ENCODE results near the gene SLC38A4. TPM values are rescaled to one million over a fixed set of nuclear protein-coding genes. Genes with fewer than 3 reads are reported as not detected.
A peak's percentile ranks its signal among the peaks of the same experiment; 100 is the strongest.

The SLC38A4 gene
- total and polyA plus RNA-seq, 4 experiments from 2014 or later = not detected

- intact Hi-C loops (cut with micrococcal nuclease) = no loop called here
- Mint-ChIP-seq H3K4me3 (no peak overlapping the region), H3K27me3 (peaks cover 38 to 44% of the 10 kb centered on the region in 2 donors), H3K36me3 (no peaks in the 10 kb centered on the region), H3K4me1 (peaks cover 5 to 13% (median 9%) of the 10 kb centered on the region in 4 donors), H3K9me3 (no peaks in the 10 kb centered on the region), H3K27ac (no peak overlapping the region)
- Histone ChIP-seq H3K27me3 (ENCODE audit: insufficient read depth, low read length) (peaks cover 20% of the 10 kb centered on the region), H3K36me3 (ENCODE audit: insufficient read depth, low read length) (no peaks in the 10 kb centered on the region), H3K4me1 (ENCODE audit: insufficient read depth, low read length) (peaks cover 11% of the 10 kb centered on the region), H3K4me3 (ENCODE audit: low read length in 2 of 2) (no peak overlapping the region), H3K9me3 (ENCODE audit: control insufficient read depth in 1 of 2, low read length in 2 of 2) (no peaks in the 10 kb centered on the region), H3K27ac (ENCODE audit: low read depth, low read length) (no peak overlapping the region)
- DNase-seq = no peak
- ChIA-PET CTCF (ENCODE audit: partially characterized antibody) (no interaction called here), POLR2A (ENCODE audit: partially characterized antibody) (no interaction called here)
These were observed 10.0 kb upstream of the SLC38A4 start for GRCh38 chr12:46835785-46836184.

- peaks cover 0 to 2% (median 0%) of the 10 kb centered on the region in 8 donors for H3K9me3 Mint-ChIP-seq
- H3K27ac ChIP-seq (ENCODE audit: low read depth, low read length) = no peak overlapping the region
- H3K27ac Mint-ChIP-seq = no peak overlapping the region
- peaks cover 46 to 53% of the 10 kb centered on the region in 2 donors for H3K27me3 Mint-ChIP-seq
- DNase-seq = no peak
- H3K4me3 ChIP-seq (ENCODE audit: low read length in 2 of 2) = no peak overlapping the region
- no peaks in the 10 kb centered on the region for H3K36me3 Mint-ChIP-seq
- H3K9me3 ChIP-seq (ENCODE audit: control insufficient read depth in 1 of 2, low read length in 2 of 2) = no peaks in the 10 kb centered on the region
- H3K27me3 ChIP-seq (ENCODE audit: insufficient read depth, low read length) = peaks cover 34% of the 10 kb centered on the region
- CTCF ChIA-PET (ENCODE audit: partially characterized antibody) = no interaction called here
- H3K36me3 ChIP-seq (ENCODE audit: insufficient read depth, low read length) = no peaks in the 10 kb centered on the region
- peaks cover 5 to 13% (median 10%) of the 10 kb centered on the region in 4 donors for H3K4me1 Mint-ChIP-seq
- POLR2A ChIA-PET (ENCODE audit: partially characterized antibody) = no interaction called here
- intact Hi-C loops (cut with micrococcal nuclease) = no loop called here
- H3K4me1 ChIP-seq (ENCODE audit: insufficient read depth, low read length) = peaks cover 11% of the 10 kb centered on the region
- peak overlapping the region in 2 of 8 donors; percentile 8 to 63 for H3K4me3 Mint-ChIP-seq
These were observed 6.4 kb upstream of the SLC38A4 start for GRCh38 chr12:46832130-46832704.

- Histone ChIP-seq H3K36me3 (ENCODE audit: insufficient read depth, low read length) (no peaks in the 10 kb centered on the region), H3K27me3 (ENCODE audit: insufficient read depth, low read length) (peaks cover 34% of the 10 kb centered on the region), H3K4me3 (ENCODE audit: low read length in 2 of 2) (no peak overlapping the region), H3K27ac (ENCODE audit: low read depth, low read length) (no peak overlapping the region), H3K9me3 (ENCODE audit: control insufficient read depth in 1 of 2, low read length in 2 of 2) (no peaks in the 10 kb centered on the region), H3K4me1 (ENCODE audit: insufficient read depth, low read length) (peaks cover 11% of the 10 kb centered on the region)
- CTCF ChIA-PET (ENCODE audit: partially characterized antibody) = no interaction called here
- peak overlapping the region in 4 of 8 donors; percentile 8 to 63 (median 55) for H3K4me3 Mint-ChIP-seq
- intact Hi-C loops (cut with micrococcal nuclease) = no loop called here
- no peak overlapping the region for H3K27ac Mint-ChIP-seq
- peaks cover 45 to 54% of the 10 kb centered on the region in 2 donors for H3K27me3 Mint-ChIP-seq
- POLR2A ChIA-PET (ENCODE audit: partially characterized antibody) = no interaction called here
- DNase-seq = no peak
- H3K4me1 Mint-ChIP-seq = peaks cover 5 to 13% (median 10%) of the 10 kb centered on the region in 4 donors
- H3K9me3 Mint-ChIP-seq = peaks cover 0 to 2% (median 0%) of the 10 kb centered on the region in 8 donors
- H3K36me3 Mint-ChIP-seq = no peaks in the 10 kb centered on the region
These were observed 5.7 kb upstream of the SLC38A4 start for GRCh38 chr12:46831335-46832129.

GRCh38 chr12:46830731-46831334 lies 5.0 kb upstream of the SLC38A4 start:
- H3K9me3 Mint-ChIP-seq = peaks cover 0 to 2% (median 0%) of the 10 kb centered on the region in 8 donors

GRCh38 chr12:46824709-46825108 lies 1.1 kb downstream of the SLC38A4 start:
- ChIA-PET POLR2A (ENCODE audit: partially characterized antibody) (no interaction called here), CTCF (ENCODE audit: partially characterized antibody) (no interaction called here)
- Mint-ChIP-seq H3K9me3 (peaks cover 0 to 8% (median 0%) of the 10 kb centered on the region in 8 donors), H3K36me3 (no peaks in the 10 kb centered on the region), H3K4me1 (no peaks in the 10 kb centered on the region), H3K27me3 (peaks cover 26 to 37% of the 10 kb centered on the region in 2 donors), H3K27ac (no peak overlapping the region), H3K4me3 (no peak overlapping the region)
- intact Hi-C loops (cut with micrococcal nuclease) = no loop called here
- peaks cover 3% of the 10 kb centered on the region for H3K27me3 ChIP-seq (ENCODE audit: insufficient read depth, low read length)
- no peaks in the 10 kb centered on the region for H3K36me3 ChIP-seq (ENCODE audit: insufficient read depth, low read length)
- H3K4me3 ChIP-seq (ENCODE audit: low read length in 2 of 2) = no peak overlapping the region
- H3K27ac ChIP-seq (ENCODE audit: low read depth, low read length) = no peak overlapping the region
- H3K9me3 ChIP-seq (ENCODE audit: control insufficient read depth in 1 of 2, low read length in 2 of 2) = no peaks in the 10 kb centered on the region
- DNase-seq = no peak
- no peaks in the 10 kb centered on the region for H3K4me1 ChIP-seq (ENCODE audit: insufficient read depth, low read length)

More at GRCh38 chr12:46830731-46831334, 5.0 kb upstream of the SLC38A4 start:
- no peaks in the 10 kb centered on the region for H3K36me3 ChIP-seq (ENCODE audit: insufficient read depth, low read length)
- Mint-ChIP-seq H3K36me3 (no peaks in the 10 kb centered on the region), H3K4me3 (peak overlapping the region in 4 of 8 donors; percentile 15 to 61 (median 38)), H3K27ac (no peak overlapping the region), H3K27me3 (peaks cover 51 to 56% of the 10 kb centered on the region in 2 donors), H3K4me1 (peaks cover 5 to 13% (median 10%) of the 10 kb centered on the region in 4 donors)
- DNase-seq = no peak
- H3K27ac ChIP-seq (ENCODE audit: low read depth, low read length) = no peak overlapping the region
- ChIA-PET CTCF (ENCODE audit: partially characterized antibody) (no interaction called here), POLR2A (ENCODE audit: partially characterized antibody) (no interaction called here)
- peaks cover 11% of the 10 kb centered on the region for H3K4me1 ChIP-seq (ENCODE audit: insufficient read depth, low read length)
- intact Hi-C loops (cut with micrococcal nuclease) = no loop called here
- H3K27me3 ChIP-seq (ENCODE audit: insufficient read depth, low read length) = peaks cover 34% of the 10 kb centered on the region
- H3K9me3 ChIP-seq (ENCODE audit: control insufficient read depth in 1 of 2, low read length in 2 of 2) = no peaks in the 10 kb centered on the region
- no peak overlapping the region for H3K4me3 ChIP-seq (ENCODE audit: low read length in 2 of 2)

- POLR2A ChIA-PET (ENCODE audit: partially characterized antibody) = no interaction called here
- H3K36me3 ChIP-seq (ENCODE audit: insufficient read depth, low read length) = no peaks in the 10 kb centered on the region
- Mint-ChIP-seq H3K4me3 (no peak overlapping the region), H3K36me3 (no peaks in the 10 kb centered on the region), H3K27ac (no peak overlapping the region), H3K9me3 (peaks cover 0 to 7% (median 0%) of the 10 kb centered on the region in 8 donors), H3K4me1 (no peaks in the 10 kb centered on the region), H3K27me3 (peaks cover 5 to 10% of the 10 kb centered on the region in 2 donors)
- no peak overlapping the region for H3K27ac ChIP-seq (ENCODE audit: low read depth, low read length)
- DNase-seq = no peak
- no peaks in the 10 kb centered on the region for H3K4me1 ChIP-seq (ENCODE audit: insufficient read depth, low read length)
- H3K9me3 ChIP-seq (ENCODE audit: control insufficient read depth in 1 of 2, low read length in 2 of 2) = no peaks in the 10 kb centered on the region
- H3K4me3 ChIP-seq (ENCODE audit: low read length in 2 of 2) = no peak overlapping the region
- CTCF ChIA-PET (ENCODE audit: partially characterized antibody) = no interaction called here
- intact Hi-C loops (cut with micrococcal nuclease) = no loop called here
- H3K27me3 ChIP-seq (ENCODE audit: insufficient read depth, low read length) = no peaks in the 10 kb centered on the region
These were observed 7.2 kb downstream of the SLC38A4 start for GRCh38 chr12:46818642-46819041.

GRCh38 chr12:46815809-46816208 lies 10.0 kb downstream of the SLC38A4 start:
- no peak for DNase-seq
- H3K27ac ChIP-seq (ENCODE audit: low read depth, low read length) = no peak overlapping the region
- H3K4me3 ChIP-seq (ENCODE audit: low read length in 2 of 2) = no peak overlapping the region
- no peaks in the 10 kb centered on the region for H3K9me3 Mint-ChIP-seq
- no peaks in the 10 kb centered on the region for H3K9me3 ChIP-seq (ENCODE audit: control insufficient read depth in 1 of 2, low read length in 2 of 2)
- H3K4me1 Mint-ChIP-seq = peaks cover 5 to 7% (median 5%) of the 10 kb centered on the region in 4 donors
- CTCF ChIA-PET (ENCODE audit: partially characterized antibody) = no interaction called here
- H3K27me3 ChIP-seq (ENCODE audit: insufficient read depth, low read length) = no peaks in the 10 kb centered on the region
- H3K27ac Mint-ChIP-seq = no peak overlapping the region
- no peaks in the 10 kb centered on the region for H3K4me1 ChIP-seq (ENCODE audit: insufficient read depth, low read length)
- H3K36me3 ChIP-seq (ENCODE audit: insufficient read depth, low read length) = no peaks in the 10 kb centered on the region
- no peak overlapping the region for H3K4me3 Mint-ChIP-seq
- peaks cover 0 to 4% of the 10 kb centered on the region in 2 donors for H3K27me3 Mint-ChIP-seq
- intact Hi-C loops (cut with micrococcal nuclease) = no loop called here
- POLR2A ChIA-PET (ENCODE audit: partially characterized antibody) = no interaction called here
- H3K36me3 Mint-ChIP-seq = no peaks in the 10 kb centered on the region
